Measurements from ENCODE around the gene UHRF1. TPM values are rescaled to one million over a fixed set of nuclear protein-coding genes. Genes with fewer than 3 reads are reported as not detected.
"Not testable (repeated sequence)": the region's sequence is repeated elsewhere in the genome, so short reads cannot be mapped to it uniquely, and the experiment has no call there.

The UHRF1 gene
- polyA plus RNA-seq, 1 donor = 30.7 TPM

DNA sequence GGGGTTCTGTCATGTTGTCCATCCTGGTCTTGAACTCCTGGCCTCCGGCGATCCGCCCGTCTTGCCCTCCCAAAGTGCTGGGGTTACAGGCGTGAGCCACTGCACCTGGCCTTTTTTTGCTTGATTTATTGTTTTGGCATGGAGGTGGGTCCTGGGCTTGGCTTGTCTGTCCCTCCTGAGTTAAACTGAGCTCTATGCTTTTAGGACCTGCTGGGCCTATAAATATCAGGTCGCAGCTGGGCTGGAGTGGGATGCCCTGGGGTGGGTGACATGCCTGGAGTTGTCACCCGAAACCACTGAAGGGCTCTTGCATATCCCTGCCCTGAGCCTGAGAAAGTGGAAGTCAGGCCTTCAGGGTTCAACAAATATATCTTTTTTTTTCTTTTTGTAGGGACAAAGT lies 12.2 kb upstream of the UHRF1 start:
- no peak for DNase-seq (ENCODE audit: low read depth)

DNA sequence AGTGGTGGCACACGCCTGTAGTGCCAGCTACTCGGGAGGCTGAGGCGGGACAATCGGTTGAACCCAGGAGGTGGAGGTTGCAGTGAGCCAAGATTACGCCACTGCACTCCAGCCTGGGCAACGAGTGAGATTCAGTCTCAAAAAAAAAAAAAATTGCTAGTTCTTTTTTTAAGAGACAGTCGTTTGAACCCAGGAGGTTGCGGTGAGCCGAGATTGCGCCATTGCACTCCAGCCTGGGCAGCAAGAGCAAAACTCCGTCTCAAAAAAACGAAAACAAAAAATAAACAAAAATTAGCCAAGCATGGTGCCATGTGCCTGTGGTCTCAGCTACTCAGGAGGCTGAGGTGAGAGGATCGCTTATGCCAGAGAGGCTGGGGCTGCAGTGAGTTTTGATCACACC lies 8.4 kb upstream of the UHRF1 start:
- not testable (repeated sequence) for DNase-seq (ENCODE audit: low read depth)

DNA sequence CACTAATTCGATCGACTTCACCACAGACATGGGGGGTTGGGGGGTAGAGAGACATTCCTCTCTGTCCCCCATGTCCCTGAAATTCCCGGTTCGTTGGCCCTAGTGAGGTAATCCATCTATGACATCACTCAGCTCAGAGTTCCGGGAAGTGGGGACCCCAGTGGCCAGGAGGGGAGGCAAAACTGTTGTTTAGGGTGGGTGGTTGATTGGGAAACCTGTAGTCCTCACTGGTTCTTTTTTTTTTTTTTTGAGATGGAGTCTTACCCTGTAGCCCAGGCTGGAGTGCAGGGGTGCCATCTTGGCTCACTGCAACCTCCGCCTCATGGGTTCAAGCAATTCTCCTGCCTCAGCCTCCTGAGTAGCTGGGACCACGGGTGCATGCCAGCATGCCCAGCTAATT lies 6.5 kb upstream of the UHRF1 start, which contains the start of gene ARRDC5:
Gene ARRDC5, minus strand, starts transcription at position 101 of the 400 bp plus-strand sequence. Its CDS starts 71 bp downstream, at position 30.
- no peak for DNase-seq (ENCODE audit: low read depth)

DNA sequence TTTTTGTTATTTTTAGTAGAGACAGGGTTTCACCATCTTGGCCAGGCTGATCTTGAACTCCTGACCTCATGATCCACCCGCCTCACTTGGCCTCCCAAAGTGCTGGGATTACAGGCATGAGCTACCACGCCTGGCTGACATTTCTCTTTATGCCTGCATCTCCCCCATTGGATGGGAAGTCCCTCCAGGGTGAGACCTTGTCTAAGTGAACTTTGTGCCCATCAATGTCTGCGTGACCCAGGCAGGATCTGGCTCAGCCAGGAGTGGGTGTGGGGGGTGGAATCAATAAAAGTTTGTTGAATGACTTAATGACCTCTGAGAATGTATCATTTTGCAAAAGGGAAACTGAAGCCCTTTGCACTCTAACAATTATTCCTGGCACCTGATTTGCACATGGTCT lies 4.8 kb upstream of the UHRF1 start:
- DNase-seq (ENCODE audit: low read depth) = no peak

DNA sequence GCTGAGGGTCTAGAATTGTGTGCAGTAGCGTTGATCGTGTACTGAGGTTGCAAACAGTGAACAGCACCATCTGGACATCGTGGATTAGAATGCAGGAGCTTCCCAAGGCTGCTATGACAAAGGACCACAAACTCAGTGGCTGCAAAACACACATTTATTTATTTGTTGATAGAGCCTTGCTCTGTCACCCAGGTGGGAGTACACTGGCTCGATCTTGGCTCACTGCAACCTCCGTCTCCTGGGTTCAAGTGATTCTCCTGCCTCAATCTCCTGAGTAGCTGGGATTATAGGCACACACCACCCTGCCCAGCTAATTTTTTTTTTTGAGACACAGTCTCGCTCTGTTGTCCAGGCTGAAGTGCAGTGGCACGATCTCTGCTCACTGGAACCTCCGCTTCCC lies 2.3 kb upstream of the UHRF1 start:
- DNase-seq (ENCODE audit: low read depth) = no peak

DNA sequence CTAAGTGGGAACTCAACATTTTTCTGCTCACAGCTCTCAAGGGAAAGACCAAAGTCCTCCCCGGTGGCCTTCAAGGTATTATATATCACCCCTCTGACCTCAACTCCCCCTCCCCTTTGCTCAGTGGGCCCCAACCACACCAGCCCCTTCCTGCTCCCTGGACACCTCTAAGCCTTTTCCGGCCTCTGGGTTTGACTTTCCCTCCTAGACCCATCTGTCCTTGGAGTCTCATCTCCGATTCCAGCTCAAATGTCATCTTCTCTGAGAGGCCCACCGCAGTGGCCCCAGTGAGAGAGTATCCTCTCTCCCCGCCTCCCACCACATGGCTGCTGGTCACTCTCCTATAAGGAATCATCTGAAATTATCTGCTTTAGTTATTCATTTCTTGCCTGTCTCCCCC lies 941 bp upstream of the UHRF1 start:
- DNase-seq (ENCODE audit: low read depth) = no peak

DNA sequence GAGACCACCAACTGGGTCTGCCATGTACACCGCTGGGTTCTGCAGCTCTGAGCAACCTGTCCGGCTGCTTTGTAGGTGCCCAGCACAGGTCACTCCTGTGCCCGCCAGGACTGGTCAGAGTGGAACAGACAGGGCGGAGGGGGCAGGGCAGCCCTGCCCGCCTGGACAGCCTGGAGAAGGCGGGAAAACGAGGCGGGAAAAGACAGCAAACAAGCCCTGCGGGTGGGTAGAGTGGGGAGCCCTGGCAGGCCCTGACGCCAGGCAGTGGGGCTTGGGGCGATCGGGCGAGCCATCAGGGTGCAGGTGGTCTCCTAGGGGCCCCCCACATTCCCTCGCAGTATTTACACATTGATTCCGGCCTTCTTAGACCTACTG lies 533 bp upstream of the UHRF1 start:
- no peak for DNase-seq (ENCODE audit: low read depth)

DNA sequence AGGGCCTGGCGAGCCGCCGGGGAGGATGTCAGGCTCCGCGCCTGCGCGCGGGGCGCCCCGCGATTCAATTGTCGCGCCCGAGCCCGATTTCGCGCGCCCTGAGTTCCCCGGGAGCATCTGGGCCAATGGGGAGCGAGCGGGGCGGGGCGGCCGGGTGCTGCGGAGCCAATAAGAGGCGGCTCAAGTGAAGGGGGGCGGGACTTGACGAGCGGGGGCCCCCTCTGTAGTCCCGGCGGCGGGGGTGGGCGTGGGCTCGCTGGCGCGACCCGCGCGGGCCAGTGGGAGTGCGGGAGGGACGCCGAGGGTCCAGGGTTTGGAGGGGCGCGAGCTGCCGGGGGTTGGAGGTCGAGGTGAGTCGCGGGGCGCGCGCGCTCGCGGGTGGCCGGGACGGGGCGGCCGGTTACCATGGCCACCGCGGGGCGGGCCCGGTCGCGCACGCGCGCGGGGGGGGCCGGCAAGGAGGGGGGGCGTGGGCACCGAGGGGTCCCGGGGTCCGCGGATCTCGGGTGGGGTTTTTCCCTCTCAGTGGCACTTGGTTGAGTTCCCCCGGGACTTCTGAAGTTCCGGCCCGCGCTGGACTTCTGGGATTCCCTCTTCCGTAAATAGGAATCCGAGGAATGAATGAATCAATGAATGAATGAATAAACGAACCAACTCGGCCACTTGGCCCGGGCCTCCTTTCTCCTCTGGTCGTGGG lies 744 bp downstream of the UHRF1 start:
- peak; percentile 35 for DNase-seq (ENCODE audit: low read depth)

DNA sequence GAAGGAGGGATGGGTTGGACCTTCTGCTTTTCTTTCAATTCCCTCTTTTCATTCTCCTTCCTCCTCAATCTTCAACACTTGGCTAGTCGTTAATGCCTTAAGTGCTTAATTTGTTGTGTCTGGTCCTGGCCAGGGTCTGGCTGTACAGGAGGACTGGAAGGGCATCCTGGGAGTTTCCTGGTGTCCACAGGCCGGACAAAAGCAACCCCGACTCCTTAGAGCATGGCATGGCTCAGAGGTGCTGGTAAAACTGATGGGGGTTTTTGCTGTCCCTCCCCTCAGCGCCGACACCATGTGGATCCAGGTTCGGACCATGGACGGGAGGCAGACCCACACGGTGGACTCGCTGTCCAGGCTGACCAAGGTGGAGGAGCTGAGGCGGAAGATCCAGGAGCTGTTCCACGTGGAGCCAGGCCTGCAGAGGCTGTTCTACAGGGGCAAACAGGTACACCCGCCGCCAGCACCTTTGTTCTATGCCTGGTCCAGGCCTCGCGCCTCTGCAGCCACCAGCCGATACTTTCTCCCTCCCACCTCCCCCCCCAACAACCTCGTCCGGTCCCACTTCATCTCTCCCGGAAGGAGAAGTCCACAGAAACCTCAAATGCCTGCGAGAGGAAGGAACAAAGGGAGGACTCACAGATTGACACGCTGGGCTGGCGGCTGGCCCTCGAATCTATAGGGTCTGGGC lies 1.4 kb downstream of the UHRF1 start:
- DNase-seq (ENCODE audit: low read depth) = no peak

DNA sequence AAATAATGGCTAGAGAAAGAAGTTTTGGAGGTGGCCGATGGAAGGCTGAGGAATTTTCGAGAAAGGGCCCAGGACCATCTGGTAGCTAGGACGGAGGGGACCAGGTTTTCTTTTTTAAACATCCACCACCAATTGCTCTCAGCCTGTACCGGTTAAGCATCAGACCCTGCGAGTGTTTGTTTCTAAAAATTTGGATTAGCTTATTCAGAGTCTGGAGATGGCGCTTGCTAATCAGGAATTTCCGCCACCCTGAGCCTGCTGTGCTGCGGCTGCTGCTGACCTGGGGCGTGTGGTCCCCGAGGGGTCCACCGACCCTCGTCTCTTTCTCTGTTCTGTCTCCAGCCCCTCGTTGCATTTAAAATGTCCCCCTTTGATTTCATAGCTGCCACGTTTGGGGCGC lies 2.0 kb downstream of the UHRF1 start:
- DNase-seq (ENCODE audit: low read depth) = no peak

DNA sequence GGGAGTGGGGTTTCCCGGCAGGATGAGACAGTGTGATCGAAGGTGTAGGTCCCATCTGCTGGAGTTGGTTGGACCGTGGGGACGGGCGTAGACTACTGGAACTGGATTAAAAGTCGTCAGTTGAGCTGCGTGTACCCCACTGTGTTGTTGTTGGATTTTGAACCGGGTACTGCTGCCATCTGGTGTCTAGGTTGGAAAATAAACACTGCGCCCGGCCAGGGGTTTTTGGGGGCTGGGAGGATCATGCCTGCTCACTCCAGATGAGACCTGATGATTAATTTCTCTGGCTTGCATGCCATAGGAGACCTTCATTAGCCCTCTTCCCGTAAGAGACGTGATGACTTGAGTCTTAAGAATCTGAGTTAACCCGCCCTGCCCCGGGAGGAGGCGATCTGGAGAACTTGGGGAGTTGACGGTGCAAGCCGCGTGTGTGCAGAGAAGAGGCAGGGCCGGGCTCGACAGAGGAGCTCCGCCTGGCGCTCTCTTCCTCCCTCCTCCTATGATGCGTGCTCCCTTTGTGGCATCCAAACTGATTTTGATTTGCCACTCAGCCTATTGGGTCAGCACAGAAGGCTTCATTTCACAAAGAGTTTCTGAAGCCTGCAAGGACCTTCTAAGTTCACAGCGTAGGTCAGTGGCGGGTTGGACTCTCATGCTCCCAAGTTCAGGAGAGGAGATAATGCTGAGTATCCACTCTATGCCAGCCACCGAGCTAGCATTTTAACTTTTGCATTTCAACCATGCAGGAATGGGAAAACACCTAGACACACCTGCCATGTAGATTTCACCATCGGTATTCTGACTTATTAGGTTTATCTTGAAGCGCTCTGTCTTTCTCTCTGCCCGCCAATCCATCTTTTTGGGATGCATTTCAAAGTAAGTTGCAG lies 2.7 kb downstream of the UHRF1 start:
- DNase-seq (ENCODE audit: low read depth) = peak; percentile 49

DNA sequence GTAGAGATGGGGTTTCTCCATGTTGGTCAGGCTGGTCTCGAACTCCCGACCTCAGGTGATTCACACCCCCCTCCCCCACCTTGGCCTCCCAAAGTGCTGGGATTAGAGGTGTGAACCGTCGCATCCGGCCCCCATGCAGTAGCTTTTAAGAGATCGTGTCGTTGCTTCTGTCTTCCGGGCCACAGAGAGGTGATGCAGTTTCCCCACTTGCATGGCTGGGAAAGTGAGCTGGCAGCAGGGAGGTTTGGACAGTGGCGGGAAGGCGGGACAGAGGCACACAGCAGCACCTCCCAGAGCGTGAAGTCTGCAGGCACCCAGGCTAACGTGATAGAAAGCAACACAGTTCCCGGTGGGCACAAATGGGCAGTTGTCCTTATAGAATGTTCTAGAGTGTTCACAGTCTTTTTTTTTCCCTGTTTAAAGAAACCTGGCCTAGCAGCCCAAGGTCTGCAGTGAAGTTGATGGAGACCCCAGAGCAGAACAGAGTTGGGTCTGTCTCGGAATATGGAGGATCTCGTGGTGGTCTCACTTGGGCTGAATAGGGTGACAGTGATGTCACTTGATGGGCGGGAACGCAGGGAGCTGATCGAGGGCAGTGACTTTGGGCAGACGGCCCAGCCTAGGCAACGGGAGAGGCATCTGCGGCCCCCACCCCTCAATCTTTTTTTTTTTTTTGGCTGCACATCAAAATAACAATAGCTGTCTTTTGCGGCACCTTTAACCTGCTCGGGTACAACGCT lies 4.9 kb downstream of the UHRF1 start:
- no peak for DNase-seq (ENCODE audit: low read depth)

DNA sequence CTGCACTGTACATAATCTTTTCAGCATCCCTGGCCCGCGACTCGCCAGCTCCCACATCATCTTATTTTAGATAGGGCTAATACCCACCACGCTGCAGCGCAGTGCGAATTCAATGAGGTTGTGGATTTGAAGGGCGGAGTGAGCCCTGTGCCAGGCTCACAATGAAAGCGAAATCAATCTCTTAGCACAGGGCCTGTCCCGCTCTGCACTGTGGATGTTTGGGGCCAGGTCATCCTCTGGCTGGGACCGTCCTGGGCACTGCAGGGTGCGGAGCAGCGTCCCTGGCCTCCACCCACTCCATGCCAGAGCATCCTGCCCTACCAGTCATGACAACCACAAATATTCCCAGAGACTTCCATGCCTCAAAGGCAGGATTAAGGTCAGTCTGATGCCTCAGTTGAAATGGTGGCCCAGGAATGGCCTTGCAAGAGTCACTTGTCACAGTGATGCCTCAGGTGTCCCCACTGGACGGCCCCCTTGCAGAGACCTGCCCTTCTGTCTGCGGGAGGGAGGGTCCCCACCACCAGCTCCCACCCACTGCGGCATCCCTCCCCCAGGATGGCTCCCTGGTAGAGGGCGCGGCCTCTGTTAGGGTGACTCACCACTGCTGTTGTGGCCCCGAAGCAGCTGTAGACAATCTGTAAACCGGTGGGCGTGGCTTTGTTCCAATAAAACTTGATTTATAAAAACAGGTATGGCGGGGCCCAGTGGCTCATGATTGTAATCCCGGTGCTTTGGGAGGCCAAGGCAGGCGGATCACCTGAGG lies 5.6 kb downstream of the UHRF1 start:
- no peak for DNase-seq (ENCODE audit: low read depth)

DNA sequence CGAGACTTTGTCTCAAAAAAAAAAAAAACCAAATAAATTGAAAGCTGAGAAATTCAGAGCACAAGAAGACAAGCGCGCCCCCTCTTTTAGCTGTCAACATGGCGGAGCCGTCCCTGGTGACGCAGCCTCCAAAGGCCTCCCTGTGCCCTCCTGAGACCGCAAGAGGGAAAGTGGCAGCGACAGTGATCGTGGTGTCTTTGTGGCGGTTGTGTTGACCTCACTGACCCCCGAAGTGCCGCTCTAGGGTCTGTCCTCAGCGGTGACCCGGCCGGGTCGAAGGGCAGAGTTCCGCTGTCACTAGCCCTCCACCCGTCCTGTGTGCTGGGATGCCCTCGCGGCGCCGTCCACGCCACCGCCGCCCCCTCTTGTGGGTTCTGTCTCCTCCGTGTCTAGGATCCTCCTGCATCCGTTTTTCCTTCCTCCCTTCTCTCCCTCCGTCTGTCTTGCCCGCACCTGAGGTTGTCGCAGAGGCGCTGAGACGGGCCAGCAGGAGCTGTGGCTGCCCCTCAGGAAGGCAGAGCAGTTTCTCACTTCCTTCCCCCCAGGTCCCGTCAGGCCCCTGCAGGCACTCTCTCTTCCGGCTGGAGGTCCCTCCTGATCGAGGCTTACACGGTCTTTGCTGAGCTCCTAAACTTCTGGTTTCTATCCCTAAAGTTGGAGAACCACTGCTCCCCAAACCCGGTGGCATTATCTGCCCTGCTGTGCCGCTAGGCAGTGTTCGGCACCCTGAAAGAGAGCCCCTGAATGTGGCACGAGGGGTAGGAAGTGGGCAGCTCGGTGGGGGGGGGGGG lies 7.2 kb downstream of the UHRF1 start:
- DNase-seq (ENCODE audit: low read depth) = no peak

DNA sequence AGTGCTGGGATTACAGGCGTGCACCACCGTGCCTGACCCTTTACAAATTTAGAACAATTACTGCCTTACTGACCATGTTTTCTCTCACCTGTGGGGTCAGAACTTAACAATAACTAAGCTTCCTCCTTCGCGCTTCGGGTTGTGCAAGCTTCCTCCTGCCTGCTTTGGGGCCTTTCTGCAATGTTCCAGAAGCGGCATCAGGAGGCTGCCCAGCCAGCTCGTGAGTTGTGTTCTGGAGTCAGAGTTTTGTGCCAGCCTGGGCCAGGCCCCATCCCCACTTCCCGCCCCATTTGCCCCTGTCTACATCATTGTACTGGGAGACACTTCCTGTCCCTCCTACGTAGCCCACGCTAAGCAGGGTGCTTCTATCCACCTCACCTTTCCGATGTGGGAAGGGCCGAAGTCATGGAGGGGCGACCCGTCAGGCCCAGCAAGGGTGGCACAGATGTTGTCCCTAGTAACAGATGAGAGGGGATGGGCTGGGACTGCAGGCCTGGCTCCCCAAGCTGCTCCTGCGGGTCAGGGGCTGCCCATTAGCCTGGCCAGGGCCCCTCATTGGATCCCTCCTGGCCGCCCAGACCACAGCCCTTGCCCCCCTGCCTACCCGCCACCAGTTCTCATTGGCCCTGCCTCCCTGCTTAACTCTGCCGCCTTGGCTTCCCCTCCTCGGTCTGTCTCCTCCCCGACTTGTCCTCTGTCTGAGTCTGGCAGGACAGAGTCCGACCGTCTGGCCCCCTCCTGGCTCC lies 13.4 kb downstream of the UHRF1 start:
- DNase-seq (ENCODE audit: low read depth) = no peak

DNA sequence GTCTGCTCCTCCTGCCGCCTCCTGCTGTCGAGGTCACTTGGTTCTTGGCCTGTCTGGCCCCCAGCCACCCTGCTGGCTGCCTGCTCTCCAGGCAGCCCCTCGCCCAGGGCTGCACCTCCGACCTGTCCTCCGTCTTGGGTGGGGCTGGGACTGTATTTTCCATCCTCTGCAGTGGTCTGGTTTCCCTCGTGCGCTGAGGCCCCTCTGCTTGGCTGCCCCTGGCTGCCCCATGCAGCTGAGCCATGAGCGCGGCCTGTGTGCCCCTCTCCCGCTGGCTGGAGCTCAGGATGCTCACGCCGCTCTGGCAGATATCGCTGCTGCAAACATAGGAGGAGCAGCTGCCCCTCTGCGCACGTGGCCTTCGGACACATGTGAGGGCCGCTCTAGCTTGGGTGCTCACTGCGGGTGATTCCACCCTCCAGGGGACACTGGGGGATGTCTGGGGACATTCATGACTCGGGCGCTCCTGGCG lies 14.0 kb downstream of the UHRF1 start:
- DNase-seq (ENCODE audit: low read depth) = no peak

DNA sequence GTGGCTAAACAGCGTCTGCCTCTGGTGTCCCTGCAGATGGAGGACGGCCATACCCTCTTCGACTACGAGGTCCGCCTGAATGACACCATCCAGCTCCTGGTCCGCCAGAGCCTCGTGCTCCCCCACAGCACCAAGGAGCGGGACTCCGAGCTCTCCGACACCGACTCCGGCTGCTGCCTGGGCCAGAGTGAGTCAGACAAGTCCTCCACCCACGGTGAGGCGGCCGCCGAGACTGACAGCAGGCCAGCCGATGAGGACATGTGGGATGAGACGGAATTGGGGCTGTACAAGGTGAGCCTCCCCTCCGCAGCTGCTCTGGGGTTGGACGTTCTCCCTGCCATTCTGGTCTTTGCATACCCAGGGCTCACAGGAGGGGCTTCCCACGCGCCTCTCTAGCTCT lies 19.9 kb downstream of the UHRF1 start:
- no peak for DNase-seq (ENCODE audit: low read depth)

DNA sequence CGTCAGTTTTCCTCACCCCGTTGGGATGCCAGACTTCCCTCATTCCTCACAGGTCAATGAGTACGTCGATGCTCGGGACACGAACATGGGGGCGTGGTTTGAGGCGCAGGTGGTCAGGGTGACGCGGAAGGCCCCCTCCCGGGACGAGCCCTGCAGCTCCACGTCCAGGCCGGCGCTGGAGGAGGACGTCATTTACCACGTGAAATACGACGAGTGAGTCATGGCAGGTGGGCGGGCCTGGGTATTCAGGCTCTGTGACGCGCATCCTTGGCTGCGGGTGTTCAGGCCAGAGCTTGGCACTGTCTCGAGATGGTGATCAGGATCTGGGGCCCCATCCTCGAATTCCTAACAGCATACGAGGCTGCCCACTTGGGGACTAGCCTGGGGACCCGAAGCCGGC lies 21.4 kb downstream of the UHRF1 start:
- DNase-seq (ENCODE audit: low read depth) = no peak

DNA sequence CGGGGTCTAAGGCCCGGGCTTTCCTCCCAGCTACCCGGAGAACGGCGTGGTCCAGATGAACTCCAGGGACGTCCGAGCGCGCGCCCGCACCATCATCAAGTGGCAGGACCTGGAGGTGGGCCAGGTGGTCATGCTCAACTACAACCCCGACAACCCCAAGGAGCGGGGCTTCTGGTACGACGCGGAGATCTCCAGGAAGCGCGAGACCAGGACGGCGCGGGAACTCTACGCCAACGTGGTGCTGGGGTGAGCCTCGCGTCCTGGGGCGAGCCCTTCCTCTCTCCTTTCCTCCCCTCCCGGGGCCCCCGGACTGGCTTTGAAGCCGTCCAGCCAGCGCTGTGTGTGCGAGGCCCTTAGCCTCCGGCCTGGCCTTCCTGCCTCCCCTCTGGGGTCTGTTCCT lies 23.4 kb downstream of the UHRF1 start:
- no peak for DNase-seq (ENCODE audit: low read depth)
